Measurements from ENCODE around the gene GNS.
A peak's percentile ranks its signal among the peaks of the same experiment; 100 is the strongest.

The GNS gene

DNA sequence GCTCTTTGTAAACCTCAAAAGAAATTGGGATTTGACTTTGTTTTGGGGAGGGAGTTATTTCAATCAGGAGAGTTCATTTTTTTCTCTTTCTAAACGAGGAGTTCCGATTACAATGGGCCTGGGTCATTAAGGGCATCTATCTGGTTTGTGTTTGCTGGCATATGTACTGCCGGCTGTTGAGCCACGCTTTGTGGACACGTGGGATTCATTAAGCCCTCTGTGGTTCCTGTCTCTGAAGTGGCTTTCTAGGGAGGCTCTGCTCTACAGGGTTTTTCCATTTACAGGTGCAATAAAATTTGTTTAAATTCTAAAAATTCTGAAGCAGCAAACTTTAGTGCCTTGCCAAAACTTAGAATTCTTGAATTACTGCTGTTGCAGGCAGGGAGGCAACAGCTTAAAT is 57.9 kb downstream of the GNS start:
- peak; percentile 43 for DNase-seq (ENCODE audit: low read depth)
- no peak for TF ChIP-seq CTCF (conservative IDR thresholded peaks at IDR 0.05; ENCODE audit: low read length)
- H3K4me3 ChIP-seq (ENCODE audit: low read length): no peak overlapping the region

GRCh38 chr12:64700532-64700931 is 58.7 kb downstream of the GNS start:
- no peak overlapping the region for H3K4me3 ChIP-seq (ENCODE audit: low read length)
- TF ChIP-seq CTCF (conservative IDR thresholded peaks at IDR 0.05; ENCODE audit: low read length): no peak
- DNase-seq (ENCODE audit: low read depth): no peak

DNA sequence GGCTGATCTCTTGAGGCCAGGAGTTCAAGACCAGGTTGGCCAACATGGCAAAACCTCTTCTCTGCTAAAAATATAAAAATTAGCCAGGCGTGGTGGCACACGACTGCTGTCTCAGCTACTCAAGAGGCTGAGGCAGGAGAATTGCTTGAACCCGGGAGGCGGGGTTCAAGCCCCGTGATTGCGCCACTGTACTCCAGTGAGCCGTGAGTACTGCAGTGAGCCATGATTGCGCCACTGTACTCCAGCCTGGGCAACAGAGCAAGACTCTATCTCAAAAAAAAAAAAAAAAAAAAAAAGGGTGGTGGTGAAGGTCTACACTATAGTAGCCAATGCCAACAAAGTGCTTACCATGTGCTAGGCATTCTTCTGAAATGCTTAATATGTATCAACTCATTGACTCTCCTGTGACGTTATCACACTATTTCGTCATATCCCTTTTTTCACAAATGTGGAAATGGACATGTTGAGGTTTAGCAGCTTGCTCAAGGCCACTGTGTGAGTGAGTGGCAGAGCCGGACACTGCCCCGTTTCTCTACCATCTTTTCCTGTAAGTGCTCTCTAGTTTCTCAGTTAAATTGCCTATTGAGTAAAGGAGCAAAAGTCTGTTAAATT is 59.6 kb downstream of the GNS start:
- no peak overlapping the region for H3K4me3 ChIP-seq (ENCODE audit: low read length)
- no peak for DNase-seq (ENCODE audit: low read depth)
- TF ChIP-seq CTCF (conservative IDR thresholded peaks at IDR 0.05; ENCODE audit: low read length): no peak

DNA sequence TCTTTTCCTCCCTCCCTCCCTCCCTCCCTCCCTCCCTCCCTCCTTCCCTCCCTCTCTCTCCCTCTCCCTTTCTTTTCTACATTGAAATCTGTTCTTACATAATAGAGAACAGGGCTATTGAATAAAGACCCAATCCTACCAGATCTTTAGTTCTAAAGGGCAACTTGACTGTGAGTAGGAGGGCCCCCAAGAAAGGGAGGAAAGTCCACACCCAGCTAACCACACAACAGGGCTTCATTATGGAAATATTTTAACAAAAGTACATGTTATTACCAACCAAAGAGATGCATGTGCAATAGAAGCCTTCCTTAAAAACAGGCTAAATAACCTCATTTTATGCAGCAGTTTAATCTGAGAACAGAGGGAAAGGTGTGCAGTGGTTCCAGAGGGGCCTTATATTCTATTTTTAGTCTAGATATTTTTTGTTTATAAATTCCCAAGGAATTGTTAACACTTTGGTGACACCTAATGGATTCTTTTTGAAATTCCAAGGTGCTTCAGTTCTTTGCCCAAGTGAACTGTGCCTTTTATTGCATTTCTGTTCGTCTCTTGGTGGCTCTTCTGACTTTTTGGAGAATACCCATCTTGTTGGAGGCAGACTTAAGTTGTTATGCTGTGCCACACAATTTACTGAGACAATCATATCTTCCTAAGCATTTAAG is 63.0 kb downstream of the GNS start:
- peak; percentile 41 for DNase-seq (ENCODE audit: low read depth)
- TF ChIP-seq CTCF (conservative IDR thresholded peaks at IDR 0.05; ENCODE audit: low read length): peak; percentile 57
- no peak overlapping the region for H3K4me3 ChIP-seq (ENCODE audit: low read length)

DNA sequence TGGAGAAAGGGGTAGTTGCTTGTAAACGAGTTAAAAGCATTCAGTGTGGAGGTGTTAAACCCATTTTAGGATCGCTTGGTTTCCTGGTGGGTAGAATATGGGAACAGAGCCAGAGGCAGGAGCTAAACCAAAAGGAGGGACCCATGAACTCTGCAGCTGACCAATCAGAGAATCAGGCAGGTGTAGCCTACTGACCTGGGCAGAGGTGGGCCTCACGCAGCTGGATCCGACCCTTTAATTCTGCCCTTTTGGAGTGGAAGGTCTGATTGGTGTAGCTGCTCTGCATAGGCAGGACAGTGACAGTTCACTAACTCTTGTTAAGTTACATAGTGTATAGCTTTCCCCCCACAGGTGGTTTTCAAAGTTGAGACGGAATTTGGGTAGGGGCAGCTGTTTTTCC is 63.7 kb downstream of the GNS start:
- H3K4me3 ChIP-seq (ENCODE audit: low read length): no peak overlapping the region
- no peak for TF ChIP-seq CTCF (conservative IDR thresholded peaks at IDR 0.05; ENCODE audit: low read length)
- no peak for DNase-seq (ENCODE audit: low read depth)

GRCh38 chr12:64694130-64695040 is 64.8 kb downstream of the GNS start:
- DNase-seq (ENCODE audit: low read depth): no peak
- no peak for TF ChIP-seq CTCF (conservative IDR thresholded peaks at IDR 0.05; ENCODE audit: low read length)
- H3K4me3 ChIP-seq (ENCODE audit: low read length): no peak overlapping the region

All from AG10803 (cell line).